Measurements from ENCODE around the gene KLHL29.

KLHL29 gene

DNA sequence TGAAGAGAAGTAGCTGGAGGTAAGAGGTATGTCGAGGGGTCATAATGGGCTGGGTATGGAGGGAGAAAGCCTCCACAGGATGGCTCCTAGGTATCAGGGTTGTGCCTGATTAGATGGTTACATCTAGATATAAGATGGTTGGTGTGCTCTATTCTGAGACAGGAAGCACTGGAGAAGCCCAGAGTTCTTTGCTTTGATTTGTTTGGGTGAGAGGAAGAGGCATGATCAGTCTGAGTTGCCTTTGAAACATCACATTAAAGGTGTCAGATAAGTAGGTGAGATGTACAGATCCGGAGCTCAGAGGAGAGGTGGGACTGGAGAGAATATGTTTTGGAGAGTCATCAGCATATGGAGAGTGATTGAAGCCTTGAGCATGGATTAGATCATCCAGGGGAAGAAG lies 74.1 kb downstream of the KLHL29 start:
- ChIA-PET CTCF (no interaction called here), POLR2A (ENCODE audit: low non-redundant PET) (no interaction called here)
- TF ChIP-seq, protein P1, sequence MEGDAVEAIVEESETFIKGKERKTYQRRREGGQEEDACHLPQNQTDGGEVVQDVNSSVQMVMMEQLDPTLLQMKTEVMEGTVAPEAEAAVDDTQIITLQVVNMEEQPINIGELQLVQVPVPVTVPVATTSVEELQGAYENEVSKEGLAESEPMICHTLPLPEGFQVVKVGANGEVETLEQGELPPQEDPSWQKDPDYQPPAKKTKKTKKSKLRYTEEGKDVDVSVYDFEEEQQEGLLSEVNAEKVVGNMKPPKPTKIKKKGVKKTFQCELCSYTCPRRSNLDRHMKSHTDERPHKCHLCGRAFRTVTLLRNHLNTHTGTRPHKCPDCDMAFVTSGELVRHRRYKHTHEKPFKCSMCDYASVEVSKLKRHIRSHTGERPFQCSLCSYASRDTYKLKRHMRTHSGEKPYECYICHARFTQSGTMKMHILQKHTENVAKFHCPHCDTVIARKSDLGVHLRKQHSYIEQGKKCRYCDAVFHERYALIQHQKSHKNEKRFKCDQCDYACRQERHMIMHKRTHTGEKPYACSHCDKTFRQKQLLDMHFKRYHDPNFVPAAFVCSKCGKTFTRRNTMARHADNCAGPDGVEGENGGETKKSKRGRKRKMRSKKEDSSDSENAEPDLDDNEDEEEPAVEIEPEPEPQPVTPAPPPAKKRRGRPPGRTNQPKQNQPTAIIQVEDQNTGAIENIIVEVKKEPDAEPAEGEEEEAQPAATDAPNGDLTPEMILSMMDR (conservative IDR thresholded peaks at IDR 0.05; ENCODE audit: low read depth), result no peak
- DNase-seq (ENCODE audit: low spot score), result no peak
- H3K27ac ChIP-seq, result no peak overlapping the region

DNA sequence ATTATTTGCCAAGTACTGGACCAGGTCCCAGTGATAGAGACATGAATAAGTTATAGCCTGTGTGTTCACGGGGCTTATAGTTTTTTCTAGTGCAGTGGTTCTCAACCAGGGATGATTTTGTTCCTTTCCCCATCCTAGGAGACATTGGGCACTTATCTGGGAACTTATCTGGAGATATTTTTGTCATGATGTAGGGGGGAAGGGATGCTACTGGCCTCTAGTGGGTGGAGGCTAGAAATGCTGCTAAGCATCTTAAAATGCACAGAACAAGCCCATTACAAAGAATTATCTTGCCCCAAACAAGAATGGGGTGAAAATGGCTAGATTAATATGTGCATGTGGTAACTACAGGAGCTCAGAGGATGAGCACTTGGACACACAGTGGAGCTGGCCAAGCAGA lies 75.2 kb downstream of the KLHL29 start:
- ChIA-PET POLR2A (ENCODE audit: low non-redundant PET) (no interaction called here), CTCF (interaction anchor here (1.4 kb wide), 1 partner anchor 261 kb away, joined by 5 read pairs; no protein-coding TSS in a partner anchor)
- peak; percentile 36 for DNase-seq (ENCODE audit: low spot score)
- TF ChIP-seq, protein P1 (conservative IDR thresholded peaks at IDR 0.05; ENCODE audit: low read depth), result peak; percentile 54
- H3K27ac ChIP-seq, result no peak overlapping the region

DNA sequence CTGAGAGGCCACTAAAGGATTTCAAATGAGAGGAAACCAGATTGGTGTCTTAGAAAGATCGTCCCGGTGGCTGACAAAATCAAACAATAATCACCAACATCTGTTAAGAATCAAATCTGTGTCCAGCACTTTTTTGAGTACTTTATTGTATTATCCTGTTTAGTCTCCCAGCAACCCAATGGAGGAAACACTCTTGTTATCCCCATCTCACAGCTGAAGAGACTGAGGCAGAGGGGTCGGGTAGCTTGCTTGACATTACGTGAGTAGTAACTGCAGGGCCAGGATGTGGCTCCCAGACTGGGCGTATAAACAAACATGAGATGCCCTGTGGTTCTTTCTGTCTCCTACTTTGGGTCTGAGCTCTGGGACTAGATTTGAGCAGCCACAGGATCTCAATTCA lies 76.0 kb downstream of the KLHL29 start:
- CTCF ChIA-PET, result interaction anchor here (0.6 to 1.4 kb wide), 3 partner anchors 25 to 801 kb away, joined by 3 to 5 read pairs (median 5); no protein-coding TSS in a partner anchor
- TF ChIP-seq, protein P1 (conservative IDR thresholded peaks at IDR 0.05; ENCODE audit: low read depth), result no peak

DNA sequence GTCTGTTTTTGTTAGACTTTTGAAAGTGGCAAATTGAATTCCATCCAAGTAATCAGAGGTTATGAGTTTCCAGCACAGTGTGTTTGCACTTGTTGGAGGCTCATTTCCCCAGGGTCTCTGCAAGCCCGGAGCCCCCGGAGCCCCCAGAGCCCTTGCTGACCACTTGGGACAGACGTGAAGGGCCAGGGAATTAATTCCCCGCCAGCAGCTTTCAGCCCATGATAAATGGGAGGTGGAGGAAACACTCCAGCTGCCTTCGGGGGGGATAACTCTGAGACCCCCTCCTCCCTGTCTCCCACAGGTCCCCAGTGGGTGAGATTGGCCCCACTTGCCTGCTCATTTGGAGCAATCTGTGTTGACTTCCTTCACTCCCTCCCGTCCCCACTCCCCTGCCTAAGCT lies 79.2 kb downstream of the KLHL29 start:
- POLR2A ChIA-PET (ENCODE audit: low non-redundant PET), result no interaction called here

More for the DNA sequence above, 76.0 kb downstream of the KLHL29 start:
- no peak for DNase-seq (ENCODE audit: low spot score)
- no peak overlapping the region for H3K27ac ChIP-seq
- POLR2A ChIA-PET (ENCODE audit: low non-redundant PET), result no interaction called here

DNA sequence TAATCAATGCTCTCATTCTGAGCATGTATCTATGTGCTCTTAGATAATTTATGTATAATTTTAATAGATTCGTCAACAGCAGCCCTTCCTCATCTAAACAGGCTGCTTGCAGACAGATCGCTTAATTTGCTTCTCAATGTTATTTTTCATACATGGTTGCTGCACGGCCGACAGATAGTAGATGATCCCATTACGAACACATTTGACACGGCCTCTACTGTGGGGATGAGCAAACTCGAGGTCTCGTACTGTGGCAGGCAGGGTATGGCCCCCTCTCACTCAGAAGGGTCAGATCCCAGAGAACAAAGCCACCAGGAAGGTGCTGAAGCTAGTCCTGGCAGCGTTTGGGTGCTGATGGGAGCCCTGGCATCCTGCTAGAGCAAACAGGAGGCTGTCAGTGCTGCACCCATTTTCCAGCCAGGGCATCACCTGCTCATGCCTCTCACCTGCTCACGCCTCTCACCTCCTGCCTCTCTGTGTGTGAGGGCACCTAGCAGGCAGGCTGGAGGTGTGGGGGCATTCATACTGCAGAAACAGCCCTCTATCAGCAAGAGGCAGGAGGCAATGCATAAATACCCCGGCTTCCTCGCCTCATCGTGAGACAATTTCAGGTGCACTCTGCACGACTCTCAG lies 80.0 kb downstream of the KLHL29 start:
- TF ChIP-seq, protein P1 (conservative IDR thresholded peaks at IDR 0.05; ENCODE audit: low read depth), result no peak
- DNase-seq (ENCODE audit: low spot score), result no peak
- no peak overlapping the region for H3K27ac ChIP-seq
- POLR2A ChIA-PET (ENCODE audit: low non-redundant PET), result no interaction called here
- CTCF ChIA-PET, result no interaction called here

More for the DNA sequence above, 79.2 kb downstream of the KLHL29 start:
- no peak overlapping the region for H3K27ac ChIP-seq
- DNase-seq (ENCODE audit: low spot score), result no peak
- TF ChIP-seq, protein P1 (conservative IDR thresholded peaks at IDR 0.05; ENCODE audit: low read depth), result no peak
- CTCF ChIA-PET, result no interaction called here

DNA sequence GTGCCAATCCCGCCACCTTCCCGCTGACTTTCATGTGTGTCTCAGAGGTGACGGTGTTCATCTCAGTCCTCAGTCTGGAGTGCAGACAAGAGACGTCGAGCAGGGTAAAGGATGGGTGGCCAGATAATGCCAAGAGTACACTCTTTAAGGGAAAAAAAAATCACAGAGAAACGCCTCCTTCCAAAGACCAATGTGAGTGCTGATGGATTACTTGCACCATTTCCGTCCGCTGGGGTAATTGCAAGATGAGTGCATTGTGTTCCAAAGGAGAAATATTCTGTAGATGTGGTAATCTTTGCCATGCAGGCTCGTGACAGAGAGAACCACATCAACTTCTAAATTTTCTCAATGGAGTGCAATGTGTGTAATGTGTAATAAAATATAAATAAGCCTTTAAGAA lies 81.0 kb downstream of the KLHL29 start:
- POLR2A ChIA-PET (ENCODE audit: low non-redundant PET), result no interaction called here
- no peak overlapping the region for H3K27ac ChIP-seq
- no peak for DNase-seq (ENCODE audit: low spot score)
- TF ChIP-seq, protein P1 (conservative IDR thresholded peaks at IDR 0.05; ENCODE audit: low read depth), result no peak
- CTCF ChIA-PET, result no interaction called here

All from RWPE1 (cell line).